ENCODE results near the gene PCDHB1.
A peak's percentile ranks its signal among the peaks of the same experiment; 100 is the strongest.

Gene PCDHB1

GRCh38 chr5:141022384-141022783 is 28.8 kb upstream of the PCDHB1 start:
- H3K27me3 ChIP-seq = no peaks in the 10 kb centered on the region
- H3K9ac ChIP-seq = no peak overlapping the region
- H3K4me1 ChIP-seq = no peaks in the 10 kb centered on the region
- no peak overlapping the region for H3K4me3 ChIP-seq
- H4K20me1 ChIP-seq = no peaks in the 10 kb centered on the region
- H3K4me2 ChIP-seq = no peak overlapping the region
- no peaks in the 10 kb centered on the region for H3K36me3 ChIP-seq
- H3K27ac ChIP-seq = no peak overlapping the region
- H3K9me3 ChIP-seq = no peaks in the 10 kb centered on the region
- 0 out of 2 replicates have a peak, but pooled peaks have one; percentile 12 for TF ChIP-seq Cebpa-rat (IDR thresholded peaks at IDR 0.05)

GRCh38 chr5:141031006-141031405 is 20.2 kb upstream of the PCDHB1 start:
- no peaks in the 10 kb centered on the region for H4K20me1 ChIP-seq
- no peaks in the 10 kb centered on the region for H3K4me1 ChIP-seq
- no peak overlapping the region for H3K4me3 ChIP-seq
- no peaks in the 10 kb centered on the region for H3K9me3 ChIP-seq
- no peak overlapping the region for H3K9ac ChIP-seq
- TF ChIP-seq Cebpa-rat (IDR thresholded peaks at IDR 0.05) = no peak
- H3K27me3 ChIP-seq = no peaks in the 10 kb centered on the region
- no peak overlapping the region for H3K4me2 ChIP-seq
- no peak overlapping the region for H3K27ac ChIP-seq
- no peaks in the 10 kb centered on the region for H3K36me3 ChIP-seq

GRCh38 chr5:141032626-141033025 is 18.5 kb upstream of the PCDHB1 start:
- TF ChIP-seq Cebpa-rat (IDR thresholded peaks at IDR 0.05) = no peak
- Histone ChIP-seq H3K36me3 (no peaks in the 10 kb centered on the region), H3K9ac (no peak overlapping the region), H3K4me3 (no peak overlapping the region), H3K27me3 (no peaks in the 10 kb centered on the region), H3K4me1 (no peaks in the 10 kb centered on the region), H3K27ac (no peak overlapping the region), H3K9me3 (no peaks in the 10 kb centered on the region), H3K4me2 (no peak overlapping the region), H4K20me1 (no peaks in the 10 kb centered on the region)

- Histone ChIP-seq H3K9me3 (no peaks in the 10 kb centered on the region), H3K27ac (no peak overlapping the region), H4K20me1 (no peaks in the 10 kb centered on the region), H3K4me3 (no peak overlapping the region), H3K4me2 (no peak overlapping the region), H3K27me3 (no peaks in the 10 kb centered on the region), H3K9ac (no peak overlapping the region), H3K36me3 (no peaks in the 10 kb centered on the region), H3K4me1 (no peaks in the 10 kb centered on the region)
- no peak for TF ChIP-seq Cebpa-rat (IDR thresholded peaks at IDR 0.05)
Observed at GRCh38 chr5:141039061-141039460, 12.1 kb upstream of the PCDHB1 start.

GRCh38 chr5:141039517-141039916 is 11.7 kb upstream of the PCDHB1 start:
- no peaks in the 10 kb centered on the region for H3K9me3 ChIP-seq
- H3K36me3 ChIP-seq = no peaks in the 10 kb centered on the region
- H3K27ac ChIP-seq = no peak overlapping the region
- H3K4me2 ChIP-seq = no peak overlapping the region
- no peaks in the 10 kb centered on the region for H3K4me1 ChIP-seq
- no peak overlapping the region for H3K4me3 ChIP-seq
- H3K9ac ChIP-seq = no peak overlapping the region
- H4K20me1 ChIP-seq = no peaks in the 10 kb centered on the region
- TF ChIP-seq Cebpa-rat (IDR thresholded peaks at IDR 0.05) = no peak
- no peaks in the 10 kb centered on the region for H3K27me3 ChIP-seq

GRCh38 chr5:141040093-141040770 is 10.9 kb upstream of the PCDHB1 start:
- Histone ChIP-seq H3K4me2 (no peak overlapping the region), H3K9ac (no peak overlapping the region)
- no peak for TF ChIP-seq Cebpa-rat (IDR thresholded peaks at IDR 0.05)

GRCh38 chr5:141040771-141041426 is 10.3 kb upstream of the PCDHB1 start:
- TF ChIP-seq Cebpa-rat (IDR thresholded peaks at IDR 0.05) = no peak
- no peaks in the 10 kb centered on the region for H4K20me1 ChIP-seq
- no peak overlapping the region for H3K4me3 ChIP-seq
- no peak overlapping the region for H3K4me2 ChIP-seq
- H3K9ac ChIP-seq = no peak overlapping the region
- H3K36me3 ChIP-seq = no peaks in the 10 kb centered on the region
- H3K27me3 ChIP-seq = no peaks in the 10 kb centered on the region
- no peaks in the 10 kb centered on the region for H3K4me1 ChIP-seq
- H3K9me3 ChIP-seq = no peaks in the 10 kb centered on the region
- no peak overlapping the region for H3K27ac ChIP-seq

More at GRCh38 chr5:141040093-141040770, 10.9 kb upstream of the PCDHB1 start:
- no peak overlapping the region for H3K27ac ChIP-seq
- H3K9me3 ChIP-seq = no peaks in the 10 kb centered on the region
- H3K4me3 ChIP-seq = no peak overlapping the region
- H4K20me1 ChIP-seq = no peaks in the 10 kb centered on the region
- no peaks in the 10 kb centered on the region for H3K27me3 ChIP-seq
- no peaks in the 10 kb centered on the region for H3K4me1 ChIP-seq
- H3K36me3 ChIP-seq = no peaks in the 10 kb centered on the region

GRCh38 chr5:141041427-141041785 is 9.8 kb upstream of the PCDHB1 start:
- Histone ChIP-seq H3K9ac (no peak overlapping the region), H3K4me3 (no peak overlapping the region), H4K20me1 (no peaks in the 10 kb centered on the region), H3K4me1 (no peaks in the 10 kb centered on the region), H3K36me3 (no peaks in the 10 kb centered on the region), H3K4me2 (no peak overlapping the region), H3K27ac (no peak overlapping the region), H3K27me3 (no peaks in the 10 kb centered on the region), H3K9me3 (no peaks in the 10 kb centered on the region)
- no peak for TF ChIP-seq Cebpa-rat (IDR thresholded peaks at IDR 0.05)

GRCh38 chr5:141042555-141042954 is 8.6 kb upstream of the PCDHB1 start:
- Histone ChIP-seq H3K27ac (no peak overlapping the region), H3K4me2 (no peak overlapping the region)

GRCh38 chr5:141051521-141051866 is 320 bp downstream of the PCDHB1 start:
- Histone ChIP-seq H4K20me1 (no peaks in the 10 kb centered on the region), H3K9ac (no peak overlapping the region), H3K27ac (no peak overlapping the region), H3K36me3 (no peaks in the 10 kb centered on the region), H3K4me1 (no peaks in the 10 kb centered on the region), H3K4me2 (no peak overlapping the region), H3K4me3 (no peak overlapping the region), H3K9me3 (no peaks in the 10 kb centered on the region), H3K27me3 (no peaks in the 10 kb centered on the region)
- no peak for TF ChIP-seq Cebpa-rat (IDR thresholded peaks at IDR 0.05)

More at GRCh38 chr5:141042555-141042954, 8.6 kb upstream of the PCDHB1 start:
- Histone ChIP-seq H3K4me3 (no peak overlapping the region), H3K27me3 (no peaks in the 10 kb centered on the region), H3K4me1 (no peaks in the 10 kb centered on the region), H3K36me3 (no peaks in the 10 kb centered on the region), H4K20me1 (no peaks in the 10 kb centered on the region), H3K9me3 (no peaks in the 10 kb centered on the region), H3K9ac (no peak overlapping the region)
- TF ChIP-seq Cebpa-rat (IDR thresholded peaks at IDR 0.05) = no peak
